ENCODE data around the gene PLA2G2F.

GRCh38 chr1:20143318-20143717 is 4.2 kb downstream of the PLA2G2F start:
- no peak for TF ChIP-seq CTCF (IDR thresholded peaks at IDR 0.05)
- TF ChIP-seq POLR2A (IDR thresholded peaks at IDR 0.05), result no peak
